Measurements from ENCODE around the gene LMO3.

- TF ChIP-seq CTCF (IDR thresholded peaks at IDR 0.05) (no peak), EZH2phosphoT487 (IDR thresholded peaks at IDR 0.05) (no peak), EZH2 (IDR thresholded peaks at IDR 0.05) (no peak)
These were observed 26.9 kb downstream of the LMO3 start for GRCh38 chr12:16579041-16579440.
